Ovary (tissue), 9 donors: ENCODE results near the gene VDR. TPM values are rescaled to one million over a fixed set of nuclear protein-coding genes. Genes with fewer than 3 reads are reported as not detected.

ENCODE experiments used
- DNase-seq, 5 donors: peaks; one replicate each; pipeline ENCODE4 v3.0.0-alpha.2; 2019 to 2020
- H3K27ac ChIP-seq, 2 donors: fragments of 200-600 bp; one replicate each; pipeline versions ENCODE4 v1.5.1 to v1.8.0; 2019 to 2022
- H3K27me3 ChIP-seq: fragments of 200-600 bp; one replicate; pipeline ENCODE4 v1.8.0; 2022
- H3K36me3 ChIP-seq: fragments of 200-600 bp; sonication (generic); one replicate; pipeline ENCODE4 v1.5.1; 2019
- H3K4me1 ChIP-seq: one replicate; pipeline ENCODE4 v1.8.1; 2013; ENCODE audit warnings: mild to moderate bottlenecking, moderate library complexity; ENCODE audit not compliant: insufficient read depth
- H3K4me3 ChIP-seq: fragments of 200-600 bp; sonication (generic); one replicate; pipeline ENCODE4 v1.5.1; 2017
- H3K9me3 ChIP-seq, 2 donors: fragments of 200-600 bp in 1 of 2; sonication (generic) in 1 of 2; one replicate each; pipeline versions ENCODE4 v1.5.1 to v1.8.1; 2013 to 2019; ENCODE audit warnings: mild to moderate bottlenecking in 1 of 2, moderate library complexity in 1 of 2
- CTCF ChIP-seq, 3 donors: fragments of 450-650 bp in 2 of 3; fragments of 200-600 bp in 1 of 3; IDR thresholded peaks; one replicate each; pipeline versions ENCODE4 v1.5.1 to v1.8.0; 2016 to 2022; ENCODE audit warnings: antibody characterized with exemption in 3 of 3, mild to moderate bottlenecking in 1 of 3
- EP300 ChIP-seq: sonication (generic); formaldehyde crosslinking; IDR thresholded peaks from one replicate; pipeline ENCODE4 v1.6.1; 2017; ENCODE audit warnings: antibody characterized with exemption
- POLR2A ChIP-seq: fragments of 450-650 bp; IDR thresholded peaks from one replicate; pipeline ENCODE4 v1.6.1; 2017; ENCODE audit warnings: antibody characterized with exemption, mild to moderate bottlenecking, moderate library complexity
- WGBS, 3 donors: extraction: QIAGEN DNeasy Blood & Tissue Kit in 1 of 3; methylation state at CpG; one replicate each; pipeline versions ENCODE4 v1.1.5 to v1.1.7; 2013 to 2017; 5-methylcytosine and 5-hydroxymethylcytosine counted together
- intact Hi-C, 4 donors: fragments of 100-400 bp; cut with DNase I; formaldehyde crosslinking; loops; one replicate each; pipeline versions ENCODE4 v1.11.0 to v1.15.1; 2022 to 2023
- polyA plus RNA-seq, 2 donors: library from polyadenylated mRNA; stranded (reverse); fragments of 200-250 nt in 1 of 2; fragments of 350-450 nt in 1 of 2; fragmentation: Illumina TruSeq in 1 of 2; extraction: RNeasy Lipid Tissue Mini Kit (QIAGEN cat#74804) in 1 of 2; gene quantifications; one replicate each; pipeline ENCODE4 v1.2.3, GENCODE V29; 2013 to 2014
- total RNA-seq, 7 donors: library from RNA; depleted of rRNA in 2 of 7; stranded (reverse); fragments of >200 nt in 2 of 7; fragmentation: NEBNext Ultra II Directional in 3 of 7; extraction: Animal tissue kit (Norgen Biotek cat#: 25700) in 3 of 7; gene quantifications; one replicate each; pipeline versions ENCODE4 v1.1.0 to v1.2.4, GENCODE V29; 2016 to 2023
- donor health status: DM: no; HTN: no; CAD: no; lungs with moderate emphysema.
- donor health status: DM: no; HTN: no; CAD: no.
- donor health status: Bipolar disorder and iron deficiency.
- donor health status: DM: yes; HTN: yes; CAD: no.
- donor health status: DM: no; HTN: no; CAD: no.
- donor health status: DM: yes; HTN: yes; CAD: no.

VDR gene
- total and polyA plus RNA-seq, 9 donors: 0.31 to 2.7 (median 1.1) TPM

GRCh38 chr12:47808050-47808449 lies 96.7 kb downstream of the VDR start:
- H3K4me3 ChIP-seq: no peak overlapping the region
- WGBS, 3 donors: 17 to 22% (median 21%) methylated on average over 9 of the region's 9 CpGs
- DNase-seq: peak in 4 of 5 donors; percentile 60 to 73 (median 63)

DNA sequence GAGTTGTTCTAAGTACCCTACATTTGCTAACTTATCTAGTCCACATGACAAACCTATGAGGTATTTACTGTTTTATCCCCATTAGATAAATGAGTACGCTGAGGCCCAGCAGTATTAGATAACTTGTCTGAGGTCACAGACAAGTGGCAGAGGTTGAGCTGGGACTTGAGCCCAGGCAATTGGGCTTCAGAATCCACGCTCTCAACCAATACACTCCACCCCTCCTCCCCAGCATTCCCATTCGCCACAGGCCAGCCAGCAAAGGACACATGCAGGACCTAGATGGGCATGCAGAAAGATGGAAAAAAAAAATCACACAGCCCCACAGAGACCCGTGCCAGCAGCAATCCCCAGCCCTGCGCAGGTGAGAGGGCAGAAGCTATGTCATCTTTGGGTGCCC lies 97.5 kb downstream of the VDR start:
- Histone ChIP-seq H3K4me1 (peaks cover 45% of the 10 kb centered on the region), H3K4me3 (no peak overlapping the region), H3K27ac (peak overlapping the region in 1 of 2 donors; percentile 28), H3K27me3 (no peaks in the 10 kb centered on the region), H3K36me3 (no peaks in the 10 kb centered on the region), H3K9me3 (no peaks in the 10 kb centered on the region)
- DNase-seq: no peak
- WGBS, 3 donors: 52 to 56% (median 52%) methylated on average over 5 of the region's 5 CpGs
- intact Hi-C loops: loop anchor here in 1 of 4 donors (2.0 kb wide), 1 partner anchor 29 kb away; no protein-coding TSS in a partner anchor
- TF ChIP-seq POLR2A: no peak
- TF ChIP-seq CTCF (IDR thresholded peaks at IDR 0.05): no peak
- no peak for TF ChIP-seq EP300

More at GRCh38 chr12:47808050-47808449, 96.7 kb downstream of the VDR start:
- no peaks in the 10 kb centered on the region for H3K36me3 ChIP-seq
- intact Hi-C loops: no loop called here
- no peaks in the 10 kb centered on the region for H3K9me3 ChIP-seq
- peaks cover 45% of the 10 kb centered on the region for H3K4me1 ChIP-seq
- H3K27ac ChIP-seq: peak overlapping the region; percentile 11 to 28
- no peak for TF ChIP-seq CTCF (IDR thresholded peaks at IDR 0.05)
- no peak for TF ChIP-seq POLR2A
- TF ChIP-seq EP300: peak; percentile 42
- no peaks in the 10 kb centered on the region for H3K27me3 ChIP-seq

GRCh38 chr12:47805417-47805816 lies 99.4 kb downstream of the VDR start:
- Histone ChIP-seq H3K36me3 (no peaks in the 10 kb centered on the region), H3K27me3 (no peaks in the 10 kb centered on the region), H3K27ac (no peak overlapping the region), H3K9me3 (no peaks in the 10 kb centered on the region), H3K4me1 (peaks cover 37% of the 10 kb centered on the region), H3K4me3 (no peak overlapping the region)
- no peak for TF ChIP-seq POLR2A
- no peak for TF ChIP-seq EP300
- no peak for TF ChIP-seq CTCF (IDR thresholded peaks at IDR 0.05)
- WGBS, 3 donors: 32 to 35% (median 34%) methylated on average over 2 of the region's 2 CpGs
- no peak for DNase-seq
- intact Hi-C loops: no loop called here

DNA sequence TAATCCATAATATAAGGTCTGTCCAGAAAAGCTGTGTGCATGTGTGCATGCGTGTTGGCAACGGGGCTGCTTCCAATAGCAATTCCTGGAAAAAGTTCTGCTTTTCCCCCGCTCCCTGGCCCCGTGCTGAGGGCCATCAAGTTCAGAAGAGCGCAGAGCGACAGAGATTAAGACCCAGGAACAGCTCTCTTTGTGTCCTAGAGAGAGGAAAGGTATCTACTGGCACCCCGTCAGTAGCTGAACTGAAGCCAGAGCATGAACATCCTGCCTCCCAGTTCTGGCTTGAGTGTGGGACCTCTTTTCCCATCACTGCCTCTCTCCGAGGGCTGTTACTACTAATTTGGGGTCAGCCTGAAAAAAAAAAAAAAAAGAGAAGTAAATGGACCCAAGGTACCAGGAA lies 100.6 kb downstream of the VDR start:
- DNase-seq: no peak
- H3K4me3 ChIP-seq: no peak overlapping the region
- H3K27ac ChIP-seq: no peak overlapping the region
- intact Hi-C loops: loop anchor here in 1 of 4 donors (5.0 kb wide), 1 partner anchor 33 kb away; no protein-coding TSS in a partner anchor
- TF ChIP-seq CTCF (IDR thresholded peaks at IDR 0.05) (no peak), POLR2A (no peak), EP300 (no peak)
- H3K4me1 ChIP-seq: peaks cover 43% of the 10 kb centered on the region
- H3K27me3 ChIP-seq: no peaks in the 10 kb centered on the region
- no peaks in the 10 kb centered on the region for H3K36me3 ChIP-seq
- whole genome bisulfite sequencing, 3 donors: 48 to 57% (median 49%) methylated on average over 8 of the region's 8 CpGs
- no peaks in the 10 kb centered on the region for H3K9me3 ChIP-seq
